ENCODE data around the gene RBM5.
A peak's percentile ranks its signal among the peaks of the same experiment; 100 is the strongest.

Gene RBM5

DNA sequence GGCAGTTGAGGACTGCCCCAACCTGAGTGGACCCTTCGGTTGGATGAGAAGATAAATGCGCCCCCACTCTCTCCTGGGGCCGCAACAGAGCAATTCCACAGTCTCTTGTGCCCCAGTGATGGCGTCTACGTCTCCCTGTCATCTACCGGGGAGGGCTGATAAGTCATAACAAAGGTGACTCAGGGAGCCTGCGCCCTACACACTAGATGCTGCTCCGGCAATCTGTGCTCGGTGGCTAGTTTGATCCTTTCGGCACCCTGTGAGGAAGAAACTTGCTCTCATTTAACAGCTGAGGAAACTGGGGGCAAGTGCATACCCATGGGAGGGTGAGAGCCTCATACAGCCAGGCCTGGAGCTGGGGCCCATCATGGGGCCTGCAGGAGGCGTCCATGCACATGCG, 52.3 kb downstream of the RBM5 start:
- no peak for DNase-seq

GRCh38 chr3:50146316-50146901, 57.7 kb downstream of the RBM5 start:
- DNase-seq, result no peak

GRCh38 chr3:50147016-50147415, 58.3 kb downstream of the RBM5 start:
- DNase-seq, result no peak

DNA sequence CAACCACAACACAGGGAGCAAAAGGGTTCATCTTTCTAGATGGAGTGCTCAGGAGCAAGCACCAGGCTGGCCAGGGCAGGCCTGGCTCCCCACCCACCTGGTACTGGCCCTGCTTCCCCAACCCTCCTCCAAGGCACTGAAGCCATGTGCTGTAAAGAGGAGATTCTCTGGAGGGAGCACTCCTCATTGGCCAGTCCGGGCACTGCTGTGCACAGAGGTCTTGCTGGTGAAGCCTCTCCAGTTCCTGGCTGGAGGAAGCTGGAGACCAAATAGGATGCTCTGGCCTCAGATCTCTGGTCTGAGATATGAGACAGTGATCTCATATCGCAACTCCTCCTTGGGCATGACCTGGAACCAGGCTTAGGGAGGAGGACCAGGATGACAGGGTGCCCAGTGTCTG, 58.7 kb downstream of the RBM5 start:
- no peak for DNase-seq

GRCh38 chr3:50147861-50148260, 59.1 kb downstream of the RBM5 start:
- peak; percentile 55 for DNase-seq

DNA sequence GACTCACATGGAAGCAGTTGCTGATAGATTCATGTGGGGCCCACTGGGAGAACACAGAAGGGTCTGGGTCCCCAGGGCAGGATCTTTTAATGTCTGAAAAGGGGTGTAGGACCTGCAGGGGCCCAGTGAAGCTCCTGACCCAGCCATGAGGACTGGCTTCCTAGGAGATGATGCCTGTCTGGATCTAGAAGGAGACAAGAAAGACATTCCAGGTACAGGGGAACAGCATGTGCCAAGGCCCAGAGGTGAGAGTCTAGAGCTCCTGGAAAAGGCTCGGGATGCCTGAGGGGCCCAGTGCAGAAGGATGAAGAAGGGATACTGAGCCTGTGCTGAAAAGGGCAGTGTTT, 61.7 kb downstream of the RBM5 start:
- no peak for DNase-seq

- no peak for DNase-seq
Observed at GRCh38 chr3:50150863-50151686, 62.4 kb downstream of the RBM5 start.

DNA sequence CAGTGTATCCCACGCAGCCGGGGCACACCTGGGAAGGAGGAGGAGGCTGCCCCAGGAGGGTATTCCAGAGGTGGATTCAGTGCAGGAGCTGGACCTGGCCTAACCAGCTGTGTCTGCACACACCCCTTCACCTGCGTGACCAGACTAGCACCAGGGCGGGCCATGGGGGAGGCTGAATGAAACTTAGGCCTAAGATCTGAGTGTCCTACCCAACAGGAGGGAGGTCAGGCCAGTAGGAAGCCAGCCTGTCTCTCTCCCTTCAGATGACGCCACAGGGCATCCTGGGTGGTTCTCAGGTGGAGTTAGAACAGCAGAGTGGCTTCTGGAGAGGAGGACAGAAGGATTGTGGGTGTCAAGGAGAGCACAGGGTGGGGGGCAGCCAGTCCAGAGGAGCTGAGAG, 63.0 kb downstream of the RBM5 start:
- no peak for DNase-seq

DNA sequence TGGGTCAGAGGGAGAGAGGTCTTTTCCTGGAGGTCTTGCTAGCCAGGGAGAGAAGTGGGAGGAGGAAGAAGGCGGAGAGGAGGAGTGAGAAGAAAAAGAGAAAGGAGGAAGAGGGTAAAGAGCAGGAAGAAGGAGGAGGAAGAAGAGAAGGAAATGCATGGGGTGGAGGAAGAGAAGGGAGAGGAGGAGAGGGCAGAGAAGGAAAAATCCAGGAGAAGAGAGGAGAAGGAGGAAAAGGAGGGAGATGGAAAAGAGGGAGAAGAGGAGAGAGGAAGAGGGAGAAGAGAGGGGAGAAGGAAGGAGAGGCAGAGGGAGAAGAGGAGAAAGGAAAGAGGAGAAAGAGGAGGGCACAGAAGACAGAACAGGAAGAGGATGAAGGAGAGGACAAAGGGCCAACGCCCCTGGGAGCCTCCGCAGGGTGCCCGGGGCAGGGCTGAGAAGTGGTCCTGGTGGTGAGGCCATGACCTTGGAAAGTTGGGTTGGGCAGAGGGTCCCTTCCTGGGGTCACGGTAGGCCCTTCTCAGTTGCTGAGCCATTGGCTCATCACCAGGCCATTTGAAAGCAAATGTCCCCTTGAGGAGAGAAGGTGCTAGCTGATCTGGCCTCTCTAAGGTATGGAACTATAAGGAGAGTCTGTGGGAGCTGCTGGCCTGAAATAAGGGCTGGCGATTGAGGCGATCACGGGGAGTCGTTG, 65.2 kb downstream of the RBM5 start:
- no peak for DNase-seq

DNA sequence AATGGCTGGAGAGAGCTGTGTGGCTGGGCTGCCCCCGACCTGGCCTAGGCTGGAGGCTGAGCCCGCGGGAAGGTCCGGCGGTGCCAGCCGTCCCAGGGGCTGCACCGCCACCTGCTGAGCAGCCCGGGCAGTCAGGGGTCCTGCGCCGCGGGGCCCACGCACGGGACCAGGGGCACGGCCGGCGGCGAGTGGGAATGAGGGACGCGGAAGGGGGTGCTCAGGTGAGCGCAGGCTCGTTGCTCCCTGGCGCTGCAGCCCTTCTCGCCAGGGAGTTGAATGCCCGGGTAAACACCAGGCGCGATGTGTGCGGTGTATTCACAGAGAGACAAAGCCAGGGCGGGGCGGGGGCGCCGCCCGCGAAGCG, 65.7 kb downstream of the RBM5 start:
- DNase-seq, result no peak

DNA sequence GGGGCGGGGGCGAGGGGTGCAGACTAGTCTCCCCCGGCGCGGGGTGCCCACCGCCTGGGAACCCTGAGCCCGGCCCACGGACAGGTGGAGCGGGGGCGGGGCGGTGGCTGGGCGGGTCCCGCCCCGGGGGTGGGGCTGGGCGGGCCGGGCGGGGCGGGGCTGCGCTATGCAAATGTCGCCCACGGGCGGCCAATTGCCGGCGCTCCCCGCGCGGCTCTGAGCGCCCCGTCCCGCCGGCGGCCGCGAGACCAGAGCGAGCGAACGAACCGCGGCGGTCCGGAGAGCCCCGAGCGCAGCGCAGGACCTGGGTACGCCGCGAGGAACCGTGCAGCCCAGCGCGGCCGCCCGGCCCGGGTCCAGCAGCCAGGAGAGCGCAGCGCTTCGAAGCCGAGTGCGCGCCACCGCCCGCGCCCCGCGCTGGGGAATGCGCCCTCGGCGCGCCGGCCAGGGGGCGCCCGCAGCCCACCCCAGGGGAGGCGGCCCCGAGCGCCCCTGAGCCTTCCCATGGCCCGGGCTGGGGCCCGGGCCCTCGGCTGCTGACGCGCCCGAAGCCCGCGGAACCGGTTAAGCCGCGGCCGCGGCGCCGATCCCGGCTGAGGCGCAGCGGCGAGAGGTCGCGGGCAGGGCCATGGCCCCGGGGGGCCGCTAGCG, 66.2 kb downstream of the RBM5 start, which contains the start of gene SEMA3F:
TSS of gene SEMA3F (plus strand) at position 485 of the 651 bp plus-strand sequence. CDS start 4,299 bp downstream, outside the sequence.
- peak; percentile 54 for DNase-seq

GRCh38 chr3:50155491-50155878, 66.8 kb downstream of the RBM5 start:
- DNase-seq, result no peak

- no peak for DNase-seq
Observed at GRCh38 chr3:50155891-50156290, 67.2 kb downstream of the RBM5 start.

DNA sequence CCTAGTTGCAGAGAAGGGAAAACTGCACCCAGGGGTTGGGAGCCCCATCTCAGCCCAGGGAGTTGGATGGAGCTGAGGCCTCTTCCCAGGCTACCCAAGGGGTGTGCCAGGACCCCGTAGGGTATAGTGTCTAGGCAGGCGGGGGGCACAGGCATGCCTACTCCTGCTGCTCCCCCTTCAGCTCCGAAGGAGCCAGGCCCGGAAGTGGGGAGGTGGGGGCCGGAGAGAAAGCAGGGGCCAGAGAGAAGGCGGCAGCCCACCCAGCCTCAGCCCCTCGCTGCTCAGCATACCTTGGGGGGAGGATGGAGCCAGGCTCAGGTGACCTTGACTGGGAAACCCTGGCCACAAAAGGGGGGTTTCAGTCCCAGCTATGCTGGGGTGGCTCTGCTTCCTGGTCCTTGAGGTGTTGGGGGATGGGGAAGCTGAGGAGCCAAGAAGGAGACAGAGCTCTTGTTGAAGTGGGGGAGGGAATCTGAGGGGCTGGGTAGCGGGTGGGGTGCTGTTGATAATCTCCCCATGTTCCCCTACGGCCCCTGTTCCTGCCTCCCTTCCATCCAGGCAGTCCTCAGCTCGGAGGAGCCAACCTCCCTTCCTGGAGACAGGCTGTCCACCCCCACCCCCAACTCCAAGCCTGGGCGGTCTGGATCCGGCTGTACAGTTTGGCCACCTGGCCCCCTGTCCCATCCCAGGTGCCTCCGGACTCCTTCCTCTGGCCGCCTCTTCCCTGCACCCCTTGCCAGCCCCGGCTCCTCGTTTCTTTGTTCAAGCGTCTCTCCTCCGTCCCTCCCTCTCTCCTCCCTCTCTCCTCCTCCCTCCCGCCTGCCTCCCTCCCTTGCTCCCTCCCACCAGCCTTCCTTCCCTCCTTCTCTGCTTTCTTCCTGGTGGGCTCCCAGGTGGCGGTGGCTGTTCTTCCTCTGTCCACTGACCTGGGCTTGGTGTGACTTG, 68.1 kb downstream of the RBM5 start:
- peak; percentile 53 for DNase-seq

- peak; percentile 42 for DNase-seq
Observed at GRCh38 chr3:50157827-50158529, 69.3 kb downstream of the RBM5 start.

- DNase-seq, result no peak
Observed at GRCh38 chr3:50158530-50159146, 69.9 kb downstream of the RBM5 start.

GRCh38 chr3:50160561-50160983, 71.9 kb downstream of the RBM5 start:
- DNase-seq, result no peak

DNA sequence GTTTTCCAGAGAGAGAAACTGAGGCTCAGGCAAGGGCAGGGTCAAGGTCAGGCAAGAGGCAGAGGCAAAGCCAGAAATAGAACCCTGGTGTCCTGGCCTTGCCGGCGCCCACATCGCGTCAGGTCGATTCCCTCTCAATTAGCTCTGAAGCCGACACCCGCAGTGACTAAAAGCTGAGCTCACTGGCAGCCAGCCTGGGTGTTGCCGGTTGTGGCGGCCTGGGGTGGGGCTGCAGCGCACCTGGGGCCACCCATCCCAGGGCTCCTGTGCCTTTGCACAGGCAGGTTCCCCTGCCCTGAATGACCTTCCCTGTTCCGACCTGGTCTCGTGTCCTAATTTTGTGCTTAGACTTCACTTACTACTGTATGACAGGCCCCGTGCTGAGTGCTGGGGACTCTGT, 72.6 kb downstream of the RBM5 start:
- DNase-seq, result no peak

GRCh38 chr3:50162034-50162883, 73.5 kb downstream of the RBM5 start:
- DNase-seq, result no peak

Data from fibroblast of skin of right quadriceps (primary cell).